B cell (primary cell): ENCODE results near the gene OAT. TPM values are rescaled to one million over a fixed set of nuclear protein-coding genes. Genes with fewer than 3 reads are reported as not detected.

Experiments
- ATAC-seq: fragments of 200-7000 bp; cut with Tn5 transposase; one replicate; pipeline ENCODE4 v1.10.0; 2021; ENCODE audit warnings: low read depth, mild to moderate bottlenecking, moderate number of reproducible peaks, moderate library complexity
- CTCF ChIA-PET: fragments of 350-600 bp; sonication (Branson Sonifier 250); formaldehyde crosslinking; loops from one replicate; lab custom pipeline; 2021; ENCODE audit warnings: antibody characterized with exemption, inconsistent platforms; lab: Charles Lee
- POLR2A ChIA-PET: fragments of 350-600 bp; sonication (Branson Sonifier 250); formaldehyde crosslinking; loops from one replicate; lab custom pipeline; 2021; ENCODE audit warnings: antibody characterized with exemption; lab: Charles Lee
- DNase-seq: peaks from one replicate; pipeline ENCODE4 v3.0.0; 2013
- H2AFZ ChIP-seq: 2 replicates; pipeline ENCODE4 v1.6.1; 2012; ENCODE audit warnings: mild to moderate bottlenecking, low read depth, low read length; ENCODE audit not compliant: insufficient read depth, poor library complexity, severe bottlenecking
- H3K27ac ChIP-seq, 2 donors: 1 replicate in 1 of 2; 2 replicates in 1 of 2; pipeline ENCODE4 v1.5.1; 2012 to 2013; ENCODE audit warnings: low read length in 2 of 2, mild to moderate bottlenecking in 2 of 2, moderate library complexity in 1 of 2
- H3K27me3 ChIP-seq, 4 experiments: fragments of 200-600 bp in 1 of 4; sonication (generic) in 1 of 4; replicated peaks in 1 of 4; 1 replicate in 2 of 4; 2 replicates in 2 of 4; pipeline versions ENCODE4 v1.6.1 to v1.7.0; 2013 to 2016; ENCODE audit warnings: low read length in 3 of 4, mild to moderate bottlenecking in 2 of 4, mixed read lengths in 1 of 4, moderate library complexity in 1 of 4; ENCODE audit not compliant: insufficient read depth in 4 of 4, control insufficient read depth in 3 of 4; ENCODE audit errors: control extremely low read depth in 1 of 4
- H3K36me3 ChIP-seq, 2 experiments: replicated peaks in 1 of 2; 1 replicate in 1 of 2; 2 replicates in 1 of 2; pipeline versions ENCODE4 v1.6.1 to v1.7.1; 2013; ENCODE audit warnings: low read length in 1 of 2; ENCODE audit not compliant: insufficient read depth in 2 of 2, control insufficient read depth in 1 of 2; ENCODE audit errors: control extremely low read depth in 1 of 2, extremely low read depth in 1 of 2
- H3K4me1 ChIP-seq, 2 donors: fragments of 200-600 bp in 1 of 2; sonication (generic) in 1 of 2; 1 replicate in 1 of 2; 2 replicates in 1 of 2; pipeline versions ENCODE4 v1.5.1 to v1.6.1; 2013 to 2017; ENCODE audit warnings: low read length in 2 of 2; ENCODE audit not compliant: control insufficient read depth in 2 of 2, insufficient read depth in 2 of 2
- H3K4me2 ChIP-seq: replicated peaks from 2 replicates; pipeline ENCODE3; 2012; ENCODE audit warnings: mild to moderate bottlenecking, low read depth, low read length; ENCODE audit not compliant: poor library complexity, severe bottlenecking
- H3K4me3 ChIP-seq, 5 experiments: fragments of 200-600 bp in 1 of 5; sonication (generic) in 1 of 5; 1 replicate in 3 of 5; 2 replicates in 2 of 5; pipeline versions ENCODE4 v1.5.1 to v1.7.0; 2011 to 2016; ENCODE audit warnings: low read length in 4 of 5, mild to moderate bottlenecking in 4 of 5, low read depth in 2 of 5, control low read depth in 1 of 5, moderate library complexity in 1 of 5; ENCODE audit not compliant: insufficient read depth in 1 of 5; ENCODE audit errors: control extremely low read depth in 1 of 5, extremely low read depth in 1 of 5
- H3K79me2 ChIP-seq: fragments of 200-600 bp; sonication (generic); one replicate; pipeline ENCODE4 v1.6.0; 2016; ENCODE audit warnings: low read length; ENCODE audit not compliant: control insufficient read depth, insufficient read depth
- H3K9ac ChIP-seq: fragments of 200-600 bp; sonication (generic); 2 replicates; pipeline ENCODE4 v1.6.1; 2017; ENCODE audit warnings: mild to moderate bottlenecking, low read length, moderate library complexity
- H3K9me3 ChIP-seq, 3 donors: one replicate each; pipeline versions ENCODE4 v1.6.1 to v1.7.1; 2013; ENCODE audit warnings: low read length in 2 of 3; ENCODE audit not compliant: control insufficient read depth in 2 of 3, insufficient read depth in 1 of 3; ENCODE audit errors: control extremely low read depth in 1 of 3
- H4K20me1 ChIP-seq: 2 replicates; pipeline ENCODE4 v1.6.0; 2012; ENCODE audit warnings: mild to moderate bottlenecking, low read length; ENCODE audit not compliant: insufficient read depth, control insufficient read depth, poor library complexity, severe bottlenecking
- H3K27ac Mint-ChIP-seq: one replicate; pipeline ENCODE4 v1.8.0; 2021; ENCODE audit warnings: mixed read lengths
- H3K27me3 Mint-ChIP-seq: one replicate; pipeline ENCODE4 v1.8.0; 2021; ENCODE audit warnings: mixed read lengths
- H3K4me1 Mint-ChIP-seq: one replicate; pipeline ENCODE4 v1.8.0; 2021; ENCODE audit warnings: mixed read lengths
- H3K4me3 Mint-ChIP-seq: one replicate; pipeline ENCODE4 v1.8.0; 2021; ENCODE audit warnings: mixed read lengths
- H3K9me3 Mint-ChIP-seq: one replicate; pipeline ENCODE4 v1.8.0; 2022; ENCODE audit warnings: mixed read lengths; ENCODE audit not compliant: insufficient read depth
- CTCF ChIP-seq: fragments of 200-600 bp; IDR thresholded peaks from one replicate; pipeline ENCODE4 v1.8.0; 2022; ENCODE audit warnings: antibody characterized with exemption, mild to moderate bottlenecking
- EZH2 ChIP-seq: IDR thresholded peaks from 2 replicates; pipeline ENCODE4 v1.6.1; 2012; ENCODE audit warnings: borderline replicate concordance, low read depth, mild to moderate bottlenecking, moderate library complexity, low read length; ENCODE audit not compliant: insufficient read depth, poor library complexity, severe bottlenecking
- WGBS: methylation state at CpG from one replicate; pipeline ENCODE4 v1.1.5; 2013; ENCODE audit warnings: missing lambda C conversion rate; ENCODE audit not compliant: insufficient coverage; 5-methylcytosine and 5-hydroxymethylcytosine counted together
- intact Hi-C: fragments of 100-400 bp; cut with micrococcal nuclease; formaldehyde crosslinking; loops from one replicate; pipeline ENCODE4 v1.10.0; 2022
- polyA plus RNA-seq: library from polyadenylated mRNA; depleted of rRNA; stranded (reverse); fragments of >200 nt; gene quantifications from 2 replicates; pipeline ENCODE4 v1.2.3, GENCODE V29; 2012
- total RNA-seq, 2 donors: library from RNA; stranded (reverse); fragments of 120-200 nt in 1 of 2; gene quantifications; 1 replicate in 1 of 2; 2 replicates in 1 of 2; pipeline versions ENCODE4 v1.2.3 to v1.2.4, GENCODE V29; 2013 to 2022

Gene OAT
- total and polyA plus RNA-seq, 2 donors (not counting 1 experiment from before 2014, with no cell fraction given), result 13.9 to 20.1 TPM

DNA sequence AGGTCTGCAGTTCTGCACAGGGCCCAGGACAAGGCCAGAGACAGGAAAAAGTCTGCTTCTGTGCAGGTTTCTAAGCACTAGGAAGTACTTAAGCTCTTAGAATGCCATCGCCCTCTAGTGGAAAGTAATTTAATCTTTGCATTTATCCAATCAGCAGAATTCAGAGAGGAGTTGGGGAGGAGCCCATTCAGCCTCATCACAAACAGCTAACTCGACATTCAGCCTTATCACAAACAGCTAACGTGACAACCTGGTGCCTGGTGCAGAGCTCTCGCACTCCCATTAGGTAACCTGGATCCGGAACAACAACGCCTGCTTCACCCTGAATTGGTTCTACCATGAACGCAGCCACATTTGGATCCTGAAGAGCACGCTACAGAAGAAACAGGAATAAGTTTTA lies 15.2 kb downstream of the OAT start:
- intact Hi-C loops, result loop anchor here (1.0 kb wide), 5 partner anchors 14 to 821 kb away; partner anchors contain the start of gene OAT
- H3K9me3 Mint-ChIP-seq, result no peaks in the 10 kb centered on the region
- H3K27ac ChIP-seq, result no peak overlapping the region
- peaks cover 5 to 9% of the 10 kb centered on the region in 2 donors for H3K4me1 ChIP-seq
- H3K4me3 ChIP-seq, result no peak overlapping the region
- TF ChIP-seq EZH2, result no peak
- peak; percentile 74 for TF ChIP-seq CTCF
- no peak overlapping the region for H3K4me2 ChIP-seq
- H3K27ac Mint-ChIP-seq, result peak overlapping the region; percentile 66
- no peaks in the 10 kb centered on the region for H3K27me3 ChIP-seq
- H4K20me1 ChIP-seq, result no peaks in the 10 kb centered on the region
- ChIA-PET CTCF (interaction anchor here (0.6 to 4.9 kb wide), 26 partner anchors 9 to 821 kb away, joined by 3 to 71 read pairs (median 4); partner anchors contain the start of gene OAT), POLR2A (interaction anchor here (0.6 kb wide), 2 partner anchors 31 to 408 kb away, joined by 3 to 12 read pairs; no protein-coding TSS in a partner anchor)
- no peaks in the 10 kb centered on the region for H3K79me2 ChIP-seq
- H3K27me3 Mint-ChIP-seq, result no peaks in the 10 kb centered on the region
- no peaks in the 10 kb centered on the region for H3K9me3 ChIP-seq
- H3K4me3 Mint-ChIP-seq, result no peak overlapping the region
- peak; percentile 83 for DNase-seq
- ATAC-seq, result peak; percentile 99
- H3K4me1 Mint-ChIP-seq, result peaks cover 9% of the 10 kb centered on the region
- peak overlapping the region; percentile 36 for H2AFZ ChIP-seq
- peaks cover 0 to 22% of the 10 kb centered on the region in 2 experiments for H3K36me3 ChIP-seq
- H3K9ac ChIP-seq, result no peak overlapping the region
- 65% methylated on average over 7 of the region's 8 CpGs for WGBS

DNA sequence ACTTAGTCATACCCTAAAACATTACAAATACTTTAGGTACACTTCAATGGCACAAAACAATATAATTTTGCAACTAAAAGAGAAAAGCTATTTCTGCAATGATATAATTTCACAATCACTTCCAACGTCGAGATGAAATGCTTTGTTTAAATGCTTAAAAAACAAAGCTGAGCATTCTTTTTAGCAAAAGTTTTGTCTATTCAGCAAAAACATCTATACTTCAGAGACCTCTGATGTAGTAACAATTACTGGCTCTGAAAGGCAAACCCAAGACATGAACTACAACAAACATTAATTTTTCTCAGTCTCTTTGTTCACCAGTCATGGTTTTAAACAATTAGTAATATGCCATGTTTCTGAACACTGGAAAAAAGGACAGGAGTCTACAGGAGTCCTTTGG lies 16.4 kb downstream of the OAT start:
- ChIA-PET POLR2A (interaction anchor here (0.6 kb wide), 1 partner anchor 15 kb away, joined by 18 read pairs; no protein-coding TSS in a partner anchor), CTCF (interaction anchor here (0.6 to 1.0 kb wide), 3 partner anchors 13 to 407 kb away, joined by 4 to 6 read pairs (median 5); no protein-coding TSS in a partner anchor)
- Mint-ChIP-seq H3K4me3 (no peak overlapping the region), H3K9me3 (no peaks in the 10 kb centered on the region), H3K27me3 (no peaks in the 10 kb centered on the region), H3K27ac (no peak overlapping the region), H3K4me1 (peaks cover 9% of the 10 kb centered on the region)
- intact Hi-C loops, result no loop called here
- no peak for DNase-seq
- Histone ChIP-seq H3K27ac (no peak overlapping the region), H2AFZ (no peak overlapping the region), H3K79me2 (no peaks in the 10 kb centered on the region), H3K36me3 (peaks cover 0 to 25% of the 10 kb centered on the region in 2 experiments), H3K27me3 (no peaks in the 10 kb centered on the region), H3K9me3 (no peaks in the 10 kb centered on the region), H3K4me3 (no peak overlapping the region), H4K20me1 (no peaks in the 10 kb centered on the region), H3K4me1 (peaks cover 5 to 9% of the 10 kb centered on the region in 2 donors), H3K4me2 (no peak overlapping the region), H3K9ac (no peak overlapping the region)
- TF ChIP-seq EZH2 (no peak), CTCF (no peak)
- no CpG with 5 or more reads among the region's 2 CpGs for WGBS
- no peak for ATAC-seq
